Hepatocyte (in vitro differentiated cells): ENCODE data around the gene CDC42BPA.

ENCODE experiments used
- EZH2 ChIP-seq: fragments of 200-600 bp; sonication (generic); IDR thresholded peaks from 2 replicates; pipeline ENCODE4 v1.6.1; 2016; ENCODE audit warnings: antibody characterized with exemption, mild to moderate bottlenecking, borderline replicate concordance
- EZH2phosphoT487 ChIP-seq: fragments of 200-600 bp; sonication (generic); IDR thresholded peaks from one replicate; pipeline ENCODE4 v1.6.1; 2018; ENCODE audit warnings: antibody characterized with exemption, mild to moderate bottlenecking, low read depth, moderate library complexity; ENCODE audit not compliant: unreplicated experiment, severe bottlenecking
- TF ChIP-seq, protein P1 (sequence below): fragments of 200-600 bp; sonication (generic); IDR thresholded peaks from 2 replicates; pipeline ENCODE4 v1.5.1; 2016; ENCODE audit warnings: antibody characterized with exemption, mild to moderate bottlenecking; ENCODE audit not compliant: poor library complexity

DNA sequence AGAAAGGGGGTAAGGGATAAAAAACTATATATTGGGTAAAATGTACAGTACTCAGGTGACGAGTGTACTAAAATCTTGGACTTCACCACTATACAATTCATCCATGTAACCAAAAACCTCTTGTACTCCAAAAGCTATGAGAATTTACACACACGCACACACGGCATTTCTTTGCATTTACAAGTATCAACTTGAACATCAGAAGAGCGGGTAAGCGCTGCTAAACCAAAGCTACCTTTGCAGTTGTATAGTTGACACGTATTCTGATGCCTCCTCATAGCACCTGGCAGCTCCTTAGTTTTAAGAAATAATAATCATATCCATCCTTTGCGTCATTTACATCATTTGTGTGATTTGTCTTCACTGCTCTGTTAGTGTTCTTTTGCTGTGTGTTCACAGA is 17.6 kb downstream of the CDC42BPA start:
- TF ChIP-seq, protein P1, sequence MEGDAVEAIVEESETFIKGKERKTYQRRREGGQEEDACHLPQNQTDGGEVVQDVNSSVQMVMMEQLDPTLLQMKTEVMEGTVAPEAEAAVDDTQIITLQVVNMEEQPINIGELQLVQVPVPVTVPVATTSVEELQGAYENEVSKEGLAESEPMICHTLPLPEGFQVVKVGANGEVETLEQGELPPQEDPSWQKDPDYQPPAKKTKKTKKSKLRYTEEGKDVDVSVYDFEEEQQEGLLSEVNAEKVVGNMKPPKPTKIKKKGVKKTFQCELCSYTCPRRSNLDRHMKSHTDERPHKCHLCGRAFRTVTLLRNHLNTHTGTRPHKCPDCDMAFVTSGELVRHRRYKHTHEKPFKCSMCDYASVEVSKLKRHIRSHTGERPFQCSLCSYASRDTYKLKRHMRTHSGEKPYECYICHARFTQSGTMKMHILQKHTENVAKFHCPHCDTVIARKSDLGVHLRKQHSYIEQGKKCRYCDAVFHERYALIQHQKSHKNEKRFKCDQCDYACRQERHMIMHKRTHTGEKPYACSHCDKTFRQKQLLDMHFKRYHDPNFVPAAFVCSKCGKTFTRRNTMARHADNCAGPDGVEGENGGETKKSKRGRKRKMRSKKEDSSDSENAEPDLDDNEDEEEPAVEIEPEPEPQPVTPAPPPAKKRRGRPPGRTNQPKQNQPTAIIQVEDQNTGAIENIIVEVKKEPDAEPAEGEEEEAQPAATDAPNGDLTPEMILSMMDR = no peak
- TF ChIP-seq EZH2 (no peak), EZH2phosphoT487 (no peak)
